ENCODE data around the gene CDH13. TPM values are rescaled to one million over a fixed set of nuclear protein-coding genes. Genes with fewer than 3 reads are reported as not detected.

CDH13 gene
- total and polyA plus RNA-seq, 9 of the 15 experiments (the other 6 are each of a cell fraction or from before 2014, with no cell fraction given) = 0.03 TPM; not detected in 8

DNA sequence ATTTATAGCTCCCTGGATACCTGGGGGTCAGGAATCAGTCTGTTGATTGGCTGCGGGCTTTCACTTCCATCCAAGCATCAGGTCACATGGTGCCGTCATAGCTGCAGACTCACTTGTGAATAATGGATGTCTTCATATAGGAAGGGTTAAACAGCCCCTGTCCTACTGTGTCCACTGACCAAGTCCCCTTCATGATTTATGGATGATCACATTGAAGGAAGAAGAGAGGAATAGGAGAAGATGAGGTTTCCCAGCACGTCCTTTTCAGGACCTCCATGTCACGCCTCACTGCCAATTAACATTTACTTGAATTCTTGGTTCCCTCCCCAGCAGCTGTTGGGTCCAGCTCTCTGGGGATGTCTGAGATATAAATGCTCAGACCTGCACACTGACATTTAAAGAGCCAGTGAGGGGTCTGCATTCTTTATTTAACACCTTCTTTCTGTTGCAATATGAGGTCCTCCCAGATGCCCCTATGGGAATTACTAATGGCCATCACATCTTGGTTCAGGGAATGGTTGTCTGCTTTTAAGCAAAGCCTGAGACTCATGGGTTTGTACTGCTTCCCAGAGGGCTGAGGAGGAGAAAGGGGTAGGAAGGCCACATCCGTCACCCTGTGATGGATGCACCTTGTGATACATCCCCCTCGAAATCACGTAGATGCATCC is 950.4 kb downstream of the CDH13 start:
- POLR2A ChIA-PET = interaction anchor here (1.1 kb wide), 1 partner anchor 17 kb away, joined by 3 read pairs; no protein-coding TSS in a partner anchor
- in situ Hi-C loops (cut with MboI) (no loop called here), intact Hi-C loops (cut with micrococcal nuclease) (no loop called here)
- Histone ChIP-seq H4K20me1 (replicated peaks; ENCODE audit: control insufficient read depth, insufficient read depth, low read length) (no peaks in the 10 kb centered on the region), H3K27ac (ENCODE audit: extremely low read depth, low read depth, low read length) (no peak overlapping the region), H3K4me2 (ENCODE audit: insufficient read depth, low read length) (no peak overlapping the region), H3K4me3 (no peak overlapping the region), H3K9me3 (replicated peaks; ENCODE audit: control insufficient read depth, insufficient read depth, low read depth, low read length) (no peaks in the 10 kb centered on the region), H3K79me2 (ENCODE audit: control insufficient read depth, insufficient read depth, low read length) (no peaks in the 10 kb centered on the region), H3K27me3 (ENCODE audit: control insufficient read depth in 2 of 2, insufficient read depth in 2 of 2, low read length in 2 of 2) (no peaks in the 10 kb centered on the region; a peak in 1 of 5 replicates), H3K9me1 (ENCODE audit: control insufficient read depth, insufficient read depth, low read length) (no peaks in the 10 kb centered on the region), H3K36me3 (ENCODE audit: control insufficient read depth, insufficient read depth, low read length) (no peaks in the 10 kb centered on the region), H3K9ac (ENCODE audit: insufficient read depth in 1 of 2, low read depth in 2 of 2, low read length in 2 of 2) (no peak overlapping the region), H3K4me1 (replicated peaks in 1 of 2; ENCODE audit: control insufficient read depth in 2 of 2, insufficient read depth in 2 of 2, low read length in 2 of 2) (no peaks in the 10 kb centered on the region), H2AFZ (ENCODE audit: low read depth, low read length) (no peak overlapping the region)
- no TSS peak for BruUV-seq (replicated peaks)
- no peak for FAIRE-seq
- TF ChIP-seq NELFE (IDR thresholded peaks at IDR 0.05; ENCODE audit: insufficient read depth, insufficient read length) (no peak), POLR2G (IDR thresholded peaks at IDR 0.05; ENCODE audit: low read depth, low read length) (no peak), DPF2 (IDR thresholded peaks at IDR 0.05) (no peak), PML (IDR thresholded peaks at IDR 0.05; ENCODE audit: low read length) (no peak), ZNF407 (IDR thresholded peaks at IDR 0.05; ENCODE audit: low read depth) (no peak), ZNF395 (CRISPR knock-in tag; IDR thresholded peaks at IDR 0.05) (no peak), NR2C1 (IDR thresholded peaks at IDR 0.05) (no peak), NR2C1 (tag; IDR thresholded peaks at IDR 0.05) (no peak), CXXC5 (CRISPR knock-in tag; IDR thresholded peaks at IDR 0.05) (no peak), ZNF431 (CRISPR knock-in tag; IDR thresholded peaks at IDR 0.05) (no peak), ELF2 (CRISPR knock-in tag; IDR thresholded peaks at IDR 0.05) (no peak), DACH1 (IDR thresholded peaks at IDR 0.05; ENCODE audit: partially characterized antibody) (no peak), YY1 (IDR thresholded peaks at IDR 0.05; ENCODE audit: borderline replicate concordance in 1 of 3, control insufficient read depth in 1 of 3, extremely low read depth in 1 of 3, insufficient read depth in 3 of 3, insufficient read length in 1 of 3, insufficient replicate concordance in 2 of 3, low read depth in 1 of 3, low read length in 2 of 3) (no peak)
- DNase-seq (ENCODE audit: extremely low read depth in 1 of 4, low spot score in 3 of 4) = no peak
- CTCF ChIA-PET (ENCODE audit: low intra/inter-chr PET ratio) = no interaction called here
- no peak for ATAC-seq
- WGBS (ENCODE audit: insufficient coverage, low coverage, missing lambda C conversion rate) = 1% methylated on average over 7 of the region's 7 CpGs

Data from K562 (cell line).